ENCODE measurements around the gene CD4.

Gene CD4

DNA sequence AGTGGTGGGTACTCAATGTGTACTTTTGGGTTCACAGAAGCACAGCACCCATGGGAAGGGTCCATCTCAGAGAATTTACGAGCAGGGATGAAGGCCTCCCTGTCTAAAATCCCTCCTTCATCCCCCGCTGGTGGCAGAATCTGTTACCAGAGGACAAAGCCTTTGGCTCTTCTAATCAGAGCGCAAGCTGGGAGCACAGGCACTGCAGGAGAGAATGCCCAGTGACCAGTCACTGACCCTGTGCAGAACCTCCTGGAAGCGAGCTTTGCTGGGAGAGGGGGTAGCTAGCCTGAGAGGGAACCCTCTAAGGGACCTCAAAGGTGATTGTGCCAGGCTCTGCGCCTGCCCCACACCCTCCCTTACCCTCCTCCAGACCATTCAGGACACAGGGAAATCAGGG lies 30.8 kb downstream of the CD4 start:
- H3K4me3 ChIP-seq (ENCODE audit: insufficient read depth, low read length, poor library complexity, severe bottlenecking): no peak overlapping the region
- no peak overlapping the region for H3K9ac ChIP-seq (ENCODE audit: low read length)
- TF ChIP-seq EZH2phosphoT487 (conservative IDR thresholded peaks at IDR 0.05; ENCODE audit: low read length): no peak
- no peaks in the 10 kb centered on the region for H4K20me1 ChIP-seq (ENCODE audit: low read depth, low read length)
- no peak overlapping the region for H3K27ac ChIP-seq (ENCODE audit: low read depth, low read length)
- no peaks in the 10 kb centered on the region for H3K27me3 ChIP-seq (ENCODE audit: low read length)
- no peak overlapping the region for H2AFZ ChIP-seq (ENCODE audit: low read depth, low read length, severe bottlenecking)
- H3K9me3 ChIP-seq (ENCODE audit: insufficient read depth, low read length): no peaks in the 10 kb centered on the region
- no peaks in the 10 kb centered on the region for H3F3A ChIP-seq (ENCODE audit: insufficient read depth)
- H3K4me2 ChIP-seq (ENCODE audit: low read depth, low read length, poor library complexity, severe bottlenecking): no peak overlapping the region
- no peaks in the 10 kb centered on the region for H3K79me2 ChIP-seq (ENCODE audit: insufficient read depth, low read length)
- H3K9me2 ChIP-seq (replicated peaks; ENCODE audit: insufficient read depth, low read length): no peaks in the 10 kb centered on the region
- H3K36me3 ChIP-seq (ENCODE audit: low read length): no peaks in the 10 kb centered on the region

DNA sequence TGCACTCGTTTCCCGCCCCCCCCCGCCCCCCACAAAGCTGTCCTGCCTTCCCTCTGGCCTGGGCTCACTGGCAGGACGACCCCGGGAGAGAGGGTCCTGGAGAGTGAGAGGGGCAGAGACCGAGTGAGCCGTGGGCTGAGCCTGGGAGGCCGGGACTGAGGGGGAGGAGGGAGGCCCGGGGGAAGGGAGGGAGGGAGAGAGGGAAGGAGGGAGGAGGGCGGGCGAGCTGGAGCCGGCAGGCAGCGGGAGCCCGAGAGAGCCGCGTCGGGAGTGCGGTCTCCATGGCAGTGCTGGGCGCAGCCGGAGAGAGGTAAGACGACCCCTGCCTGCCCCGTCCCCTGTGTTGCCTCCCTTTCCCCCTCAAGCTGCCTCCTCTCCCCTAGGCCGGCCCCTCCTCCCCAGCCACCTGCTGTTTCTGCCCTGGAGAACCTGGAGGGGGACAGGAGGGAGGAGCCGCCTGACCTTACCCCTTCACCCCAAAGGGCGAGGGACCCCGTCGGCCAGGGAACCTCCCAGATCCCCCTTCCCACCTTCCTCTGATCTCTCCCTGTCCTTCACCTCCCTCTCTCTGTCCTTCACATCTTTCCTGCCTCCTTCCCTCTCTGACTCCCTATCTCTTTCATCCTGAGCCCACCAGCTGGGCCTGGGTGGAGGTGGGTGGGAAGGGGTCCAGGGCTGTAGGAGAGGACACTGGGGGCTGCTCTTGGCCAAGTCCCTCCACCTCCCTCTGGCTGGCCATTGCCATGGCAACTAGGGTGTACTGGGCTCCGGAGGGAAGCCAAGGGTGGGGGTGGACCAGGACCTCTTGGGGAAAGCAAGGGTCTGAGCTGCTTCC lies 32.5 kb downstream of the CD4 start, which contains the start of gene GPR162:
Gene GPR162, plus strand, starts transcription at position 231 of the 835 bp plus-strand sequence. CDS start 2,078 bp downstream, outside the sequence.
- no peaks in the 10 kb centered on the region for H3K36me3 ChIP-seq (ENCODE audit: low read length)
- H3K9me2 ChIP-seq (replicated peaks; ENCODE audit: insufficient read depth, low read length): no peaks in the 10 kb centered on the region
- H3K4me3 ChIP-seq (ENCODE audit: insufficient read depth, low read length, poor library complexity, severe bottlenecking): no peak within 1 kb of the TSS
- no peaks in the 10 kb centered on the region for H3F3A ChIP-seq (ENCODE audit: insufficient read depth)
- no peak for TF ChIP-seq EZH2phosphoT487 (conservative IDR thresholded peaks at IDR 0.05; ENCODE audit: low read length)
- TF ChIP-seq, protein P1, sequence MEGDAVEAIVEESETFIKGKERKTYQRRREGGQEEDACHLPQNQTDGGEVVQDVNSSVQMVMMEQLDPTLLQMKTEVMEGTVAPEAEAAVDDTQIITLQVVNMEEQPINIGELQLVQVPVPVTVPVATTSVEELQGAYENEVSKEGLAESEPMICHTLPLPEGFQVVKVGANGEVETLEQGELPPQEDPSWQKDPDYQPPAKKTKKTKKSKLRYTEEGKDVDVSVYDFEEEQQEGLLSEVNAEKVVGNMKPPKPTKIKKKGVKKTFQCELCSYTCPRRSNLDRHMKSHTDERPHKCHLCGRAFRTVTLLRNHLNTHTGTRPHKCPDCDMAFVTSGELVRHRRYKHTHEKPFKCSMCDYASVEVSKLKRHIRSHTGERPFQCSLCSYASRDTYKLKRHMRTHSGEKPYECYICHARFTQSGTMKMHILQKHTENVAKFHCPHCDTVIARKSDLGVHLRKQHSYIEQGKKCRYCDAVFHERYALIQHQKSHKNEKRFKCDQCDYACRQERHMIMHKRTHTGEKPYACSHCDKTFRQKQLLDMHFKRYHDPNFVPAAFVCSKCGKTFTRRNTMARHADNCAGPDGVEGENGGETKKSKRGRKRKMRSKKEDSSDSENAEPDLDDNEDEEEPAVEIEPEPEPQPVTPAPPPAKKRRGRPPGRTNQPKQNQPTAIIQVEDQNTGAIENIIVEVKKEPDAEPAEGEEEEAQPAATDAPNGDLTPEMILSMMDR (IDR thresholded peaks at IDR 0.05; ENCODE audit: insufficient read depth, low read length, poor library complexity, severe bottlenecking): no peak
- H2AFZ ChIP-seq (ENCODE audit: low read depth, low read length, severe bottlenecking): no peak within 1 kb of the TSS
- H4K20me1 ChIP-seq (ENCODE audit: low read depth, low read length): no peaks in the 10 kb centered on the region
- no peaks in the 10 kb centered on the region for H3K79me2 ChIP-seq (ENCODE audit: insufficient read depth, low read length)
- H3K9me3 ChIP-seq (ENCODE audit: insufficient read depth, low read length): no peaks in the 10 kb centered on the region
- H3K9ac ChIP-seq (ENCODE audit: low read length): no peak within 1 kb of the TSS
- H3K4me2 ChIP-seq (ENCODE audit: low read depth, low read length, poor library complexity, severe bottlenecking): no peak within 1 kb of the TSS
- no peak within 1 kb of the TSS for H3K27ac ChIP-seq (ENCODE audit: low read depth, low read length)
- H3K27me3 ChIP-seq (ENCODE audit: low read length): no peaks in the 10 kb centered on the region

DNA sequence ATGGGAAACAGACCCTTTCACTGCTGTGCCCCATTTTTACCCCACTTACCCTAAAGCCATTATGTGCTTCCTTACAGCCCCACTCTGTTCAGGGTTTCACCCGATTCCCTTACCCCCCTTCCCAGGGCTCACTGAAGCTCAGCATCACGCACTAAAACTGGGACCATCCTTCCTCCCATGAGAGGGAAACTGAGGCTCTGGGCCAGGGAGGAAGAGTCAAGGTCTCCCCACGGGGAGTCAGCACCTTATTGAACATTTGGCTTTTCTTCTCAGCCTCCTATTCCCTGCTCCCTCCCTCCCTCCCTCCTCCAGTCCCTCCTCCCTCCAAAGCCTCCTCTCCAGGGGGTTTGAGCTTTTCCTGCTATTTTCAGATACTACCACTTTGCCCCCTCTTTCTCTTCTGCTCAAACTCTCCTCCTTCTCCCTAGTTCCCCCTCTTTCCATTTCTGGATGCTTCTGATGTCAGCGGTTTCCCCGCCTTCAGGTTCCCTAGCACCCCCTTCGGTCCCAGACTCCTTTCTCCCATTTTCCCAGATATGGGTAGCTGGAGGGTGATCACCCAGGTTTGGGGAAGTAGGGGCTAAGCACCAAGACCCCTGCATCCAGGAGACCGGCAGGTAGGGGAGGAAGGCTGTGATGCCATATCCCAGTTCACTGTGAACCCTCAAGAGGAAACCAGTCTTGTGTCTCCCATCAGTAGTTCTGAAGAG lies 33.3 kb downstream of the CD4 start:
- H3K27me3 ChIP-seq (ENCODE audit: low read length): no peaks in the 10 kb centered on the region
- H3F3A ChIP-seq (ENCODE audit: insufficient read depth): no peaks in the 10 kb centered on the region
- H3K9me2 ChIP-seq (replicated peaks; ENCODE audit: insufficient read depth, low read length): no peaks in the 10 kb centered on the region
- H3K4me2 ChIP-seq (ENCODE audit: low read depth, low read length, poor library complexity, severe bottlenecking): no peak overlapping the region
- no peaks in the 10 kb centered on the region for H3K9me3 ChIP-seq (ENCODE audit: insufficient read depth, low read length)
- no peaks in the 10 kb centered on the region for H3K79me2 ChIP-seq (ENCODE audit: insufficient read depth, low read length)
- H4K20me1 ChIP-seq (ENCODE audit: low read depth, low read length): no peaks in the 10 kb centered on the region; the same call in 1 of the 2 replicates
- no peaks in the 10 kb centered on the region for H3K36me3 ChIP-seq (ENCODE audit: low read length)
- no peak for TF ChIP-seq EZH2phosphoT487 (conservative IDR thresholded peaks at IDR 0.05; ENCODE audit: low read length)
- TF ChIP-seq, protein P1 (IDR thresholded peaks at IDR 0.05; ENCODE audit: insufficient read depth, low read length, poor library complexity, severe bottlenecking): no peak
- H3K27ac ChIP-seq (ENCODE audit: low read depth, low read length): no peak overlapping the region
- no peak overlapping the region for H3K4me3 ChIP-seq (ENCODE audit: insufficient read depth, low read length, poor library complexity, severe bottlenecking)
- H2AFZ ChIP-seq (ENCODE audit: low read depth, low read length, severe bottlenecking): no peak overlapping the region
- H3K9ac ChIP-seq (ENCODE audit: low read length): no peak overlapping the region
